Hepatic stellate cell (primary cell): Measurements from ENCODE around the gene SUPT6H.
"Not testable (repeated sequence)": the region's sequence is repeated elsewhere in the genome, so short reads cannot be mapped to it uniquely, and the experiment has no call there.

Experiments used
- DNase-seq: peaks from one replicate; pipeline ENCODE4 v3.0.0; 2011; ENCODE audit warnings: low spot score

The SUPT6H gene

GRCh38 chr17:28648698-28649097 is 13.3 kb upstream of the SUPT6H start:
- DNase-seq, result no peak

- DNase-seq, result no peak
Observed at GRCh38 chr17:28655160-28655559, 6.8 kb upstream of the SUPT6H start.

- DNase-seq, result no peak
Observed at GRCh38 chr17:28657756-28658155, 4.2 kb upstream of the SUPT6H start.

- not testable (repeated sequence) for DNase-seq
Observed at GRCh38 chr17:28658342-28658741, 3.7 kb upstream of the SUPT6H start.

GRCh38 chr17:28658766-28659496 is 3.1 kb upstream of the SUPT6H start:
- not testable (repeated sequence) for DNase-seq

- not testable (repeated sequence) for DNase-seq
Observed at GRCh38 chr17:28659497-28659881, 2.5 kb upstream of the SUPT6H start.

- no peak for DNase-seq
Observed at GRCh38 chr17:28662527-28662829, 473 bp downstream of the SUPT6H start.

GRCh38 chr17:28663723-28664122 is 1.7 kb downstream of the SUPT6H start:
- DNase-seq, result no peak

GRCh38 chr17:28665994-28666393 is 4.0 kb downstream of the SUPT6H start:
- DNase-seq, result no peak

GRCh38 chr17:28667870-28668269 is 5.9 kb downstream of the SUPT6H start:
- DNase-seq, result no peak

GRCh38 chr17:28669918-28670317 is 7.9 kb downstream of the SUPT6H start:
- no peak for DNase-seq

GRCh38 chr17:28675490-28675889 is 13.5 kb downstream of the SUPT6H start:
- no peak for DNase-seq

- no peak for DNase-seq
Observed at GRCh38 chr17:28675980-28676379, 14.0 kb downstream of the SUPT6H start.

GRCh38 chr17:28682655-28683054 is 20.6 kb downstream of the SUPT6H start:
- DNase-seq, result no peak

GRCh38 chr17:28684963-28685362 is 23.0 kb downstream of the SUPT6H start:
- no peak for DNase-seq

GRCh38 chr17:28685366-28685765 is 23.4 kb downstream of the SUPT6H start:
- DNase-seq, result no peak

GRCh38 chr17:28686296-28686695 is 24.3 kb downstream of the SUPT6H start:
- no peak for DNase-seq

GRCh38 chr17:28688481-28688880 is 26.5 kb downstream of the SUPT6H start:
- DNase-seq, result no peak

GRCh38 chr17:28689011-28689410 is 27.0 kb downstream of the SUPT6H start:
- DNase-seq, result no peak

GRCh38 chr17:28693869-28694268 is 31.9 kb downstream of the SUPT6H start:
- DNase-seq, result no peak

- no peak for DNase-seq
Observed at GRCh38 chr17:28698253-28698941, 36.4 kb downstream of the SUPT6H start.

GRCh38 chr17:28700278-28700677 is 38.3 kb downstream of the SUPT6H start:
- DNase-seq, result no peak

GRCh38 chr17:28700830-28701492 is 39.0 kb downstream of the SUPT6H start:
- DNase-seq, result no peak
